RKO (cell line): ENCODE data around the gene CCDC102A.
"Not testable (repeated sequence)": the region's sequence is repeated elsewhere in the genome, so short reads cannot be mapped to it uniquely, and the experiment has no call there.

Experiments
- DNase-seq: peaks from one replicate; pipeline ENCODE4 v3.0.0-alpha.2; 2016; ENCODE audit warnings: low spot score

CCDC102A gene

DNA sequence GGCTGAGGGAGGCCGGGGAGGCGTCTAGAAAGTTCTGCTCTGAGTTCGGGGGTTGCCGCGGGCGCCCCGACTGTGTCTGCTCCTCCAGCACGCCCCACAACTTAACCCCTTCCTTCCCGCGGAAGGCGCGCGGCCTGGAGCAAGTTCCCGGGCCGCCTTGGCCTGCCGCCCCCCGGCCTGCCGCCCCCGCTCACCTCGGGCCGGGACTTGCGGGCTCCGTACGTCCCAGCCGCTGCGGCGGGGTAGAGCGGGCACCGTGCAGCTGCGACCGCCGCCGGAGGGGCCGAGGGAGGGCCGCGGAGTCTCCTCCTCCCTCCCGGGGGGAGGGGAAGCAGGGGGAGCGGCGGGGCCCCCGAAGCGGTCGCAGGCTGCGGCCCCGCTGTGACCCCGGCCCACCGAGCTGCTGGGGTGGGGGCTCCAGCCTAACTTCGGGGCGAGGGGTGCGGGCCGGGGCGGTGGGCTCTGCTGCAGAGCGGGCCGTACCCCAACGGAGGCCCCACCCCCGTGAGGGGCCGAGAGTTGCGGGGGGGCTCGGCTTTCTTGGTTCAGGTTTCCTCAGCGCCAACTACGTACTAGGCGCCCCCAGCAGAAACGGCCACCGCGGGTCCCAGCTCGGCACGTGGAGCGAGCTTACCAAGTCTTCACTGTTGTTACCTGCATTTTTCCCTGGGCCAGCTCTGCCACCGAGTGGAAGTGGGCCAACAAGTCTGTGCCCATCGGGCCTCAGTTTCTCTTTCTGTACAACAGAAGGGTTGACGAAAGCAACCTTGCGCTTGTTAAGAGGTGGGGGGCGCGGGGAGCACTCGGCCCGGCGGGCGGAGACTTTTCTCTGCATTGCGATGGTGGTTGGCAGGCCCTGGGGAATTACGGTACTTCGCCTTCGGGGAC is at the start of gene CCDC102A:
Gene CCDC102A, minus strand, starts transcription at position 266 of the 888 bp plus-strand sequence. CDS start 7,394 bp downstream, outside the sequence.
- no peak for DNase-seq

DNA sequence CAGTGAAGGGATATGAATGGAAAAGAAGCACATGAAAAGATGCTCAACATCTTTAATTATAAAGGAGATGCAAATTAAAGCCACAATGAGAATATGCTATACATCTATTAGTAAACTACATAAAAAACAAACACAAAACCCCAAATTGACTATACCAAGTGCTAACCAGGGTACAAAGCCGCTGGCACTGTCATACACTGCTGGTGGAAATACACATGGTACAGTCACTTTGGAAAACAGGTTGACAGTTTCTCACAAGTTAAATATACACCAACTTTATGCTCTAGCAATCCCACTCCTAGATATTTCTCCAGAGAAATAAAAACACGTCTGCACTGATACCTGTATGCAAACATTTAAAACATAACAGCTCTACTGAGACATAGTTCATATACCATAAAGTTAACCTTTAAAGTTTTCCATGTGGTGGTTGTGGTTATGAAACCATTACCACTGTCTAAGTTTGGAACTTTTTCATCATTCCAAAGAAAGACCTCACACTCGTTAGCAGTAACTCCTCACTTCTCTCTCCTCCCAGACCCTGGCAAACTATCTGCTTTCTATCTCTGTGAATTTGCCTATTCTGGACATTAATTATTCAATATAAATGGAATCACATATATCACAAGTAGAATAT is 48.8 kb upstream of the CCDC102A start:
- no peak for DNase-seq

GRCh38 chr16:57579361-57579665 is 42.9 kb upstream of the CCDC102A start:
- no peak for DNase-seq

DNA sequence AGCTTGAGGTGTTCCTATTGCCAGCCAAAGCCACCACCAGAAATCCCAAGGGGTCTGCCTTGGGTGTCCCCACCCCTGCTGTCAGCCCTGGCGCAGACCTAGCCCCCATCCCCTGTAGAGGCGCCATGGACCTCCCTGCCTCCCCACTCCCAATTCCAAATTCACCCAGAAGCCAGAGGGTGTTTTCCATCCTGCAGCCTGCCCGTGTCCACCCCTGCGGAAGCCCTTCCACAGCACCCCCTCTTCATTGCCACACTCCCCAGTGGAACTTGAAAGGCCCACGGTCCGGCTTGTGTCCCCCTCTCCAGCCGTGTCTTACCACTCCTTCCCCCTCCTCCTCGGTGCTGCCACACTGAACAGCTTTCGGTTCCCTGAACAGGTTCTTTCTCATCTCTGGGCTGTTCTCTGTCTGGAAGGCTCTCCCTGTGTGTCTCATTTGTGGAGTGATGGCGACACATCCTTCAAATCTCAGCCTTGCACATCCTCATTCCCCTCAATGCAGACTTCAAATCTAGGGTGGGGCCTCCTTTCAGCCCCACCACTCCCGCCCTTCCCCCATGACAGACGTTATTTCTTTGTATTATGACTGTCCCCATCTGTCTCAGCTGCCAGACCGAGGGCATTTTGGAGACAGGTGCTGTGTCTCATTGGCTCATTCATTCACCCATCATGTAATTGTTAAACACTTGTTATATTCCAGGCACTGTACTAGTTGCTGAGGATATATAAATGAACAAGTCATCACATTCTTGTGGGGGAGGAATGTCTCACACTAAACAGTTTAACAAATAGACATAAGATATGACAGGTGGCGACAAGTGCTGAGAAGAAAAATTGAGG is 42.4 kb upstream of the CCDC102A start:
- DNase-seq, result no peak

GRCh38 chr16:57577691-57578224 is 41.4 kb upstream of the CCDC102A start:
- no peak for DNase-seq

GRCh38 chr16:57577214-57577613 is 40.8 kb upstream of the CCDC102A start:
- no peak for DNase-seq

GRCh38 chr16:57576429-57576870 is 40.1 kb upstream of the CCDC102A start:
- DNase-seq, result peak; percentile 60

DNA sequence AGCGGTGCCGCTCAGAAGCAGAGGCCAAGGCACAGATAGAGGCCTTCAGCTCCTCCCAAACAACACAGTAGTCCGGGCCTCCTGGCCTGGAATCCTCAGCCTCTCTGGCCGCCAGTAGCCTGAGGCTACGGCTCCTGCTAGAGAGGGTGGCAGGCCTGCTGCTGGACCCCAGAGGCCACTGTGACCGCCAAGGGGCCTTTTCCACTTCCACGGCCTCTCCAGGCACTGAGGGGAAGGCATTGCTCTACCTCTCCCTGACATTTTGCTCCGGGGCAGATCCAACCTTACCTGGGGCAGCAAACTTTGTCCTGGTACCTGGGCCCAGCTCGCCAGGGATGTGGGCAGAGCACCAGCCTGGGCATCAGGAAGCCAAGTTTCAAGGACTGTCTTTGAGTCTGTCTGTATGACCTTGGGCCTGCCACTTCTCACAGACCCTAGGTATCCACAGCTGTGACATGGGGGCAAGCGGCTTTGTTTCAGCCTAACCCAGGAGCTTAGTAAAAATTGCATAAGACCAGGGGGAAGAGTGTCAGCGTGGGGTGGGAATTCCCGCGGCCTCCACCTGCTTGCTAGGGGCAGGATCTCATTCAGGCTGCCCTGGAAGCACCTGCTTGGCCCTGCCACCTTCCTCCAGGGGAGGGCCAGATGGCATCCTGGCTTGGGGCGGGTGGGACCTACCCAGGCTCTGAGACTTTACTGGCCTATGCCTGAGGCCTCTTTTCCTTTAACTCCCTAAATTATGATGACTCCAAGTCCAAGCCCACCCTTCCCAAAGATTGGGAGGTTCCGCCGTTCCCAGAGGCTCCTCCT is 39.3 kb upstream of the CCDC102A start:
- no peak for DNase-seq

DNA sequence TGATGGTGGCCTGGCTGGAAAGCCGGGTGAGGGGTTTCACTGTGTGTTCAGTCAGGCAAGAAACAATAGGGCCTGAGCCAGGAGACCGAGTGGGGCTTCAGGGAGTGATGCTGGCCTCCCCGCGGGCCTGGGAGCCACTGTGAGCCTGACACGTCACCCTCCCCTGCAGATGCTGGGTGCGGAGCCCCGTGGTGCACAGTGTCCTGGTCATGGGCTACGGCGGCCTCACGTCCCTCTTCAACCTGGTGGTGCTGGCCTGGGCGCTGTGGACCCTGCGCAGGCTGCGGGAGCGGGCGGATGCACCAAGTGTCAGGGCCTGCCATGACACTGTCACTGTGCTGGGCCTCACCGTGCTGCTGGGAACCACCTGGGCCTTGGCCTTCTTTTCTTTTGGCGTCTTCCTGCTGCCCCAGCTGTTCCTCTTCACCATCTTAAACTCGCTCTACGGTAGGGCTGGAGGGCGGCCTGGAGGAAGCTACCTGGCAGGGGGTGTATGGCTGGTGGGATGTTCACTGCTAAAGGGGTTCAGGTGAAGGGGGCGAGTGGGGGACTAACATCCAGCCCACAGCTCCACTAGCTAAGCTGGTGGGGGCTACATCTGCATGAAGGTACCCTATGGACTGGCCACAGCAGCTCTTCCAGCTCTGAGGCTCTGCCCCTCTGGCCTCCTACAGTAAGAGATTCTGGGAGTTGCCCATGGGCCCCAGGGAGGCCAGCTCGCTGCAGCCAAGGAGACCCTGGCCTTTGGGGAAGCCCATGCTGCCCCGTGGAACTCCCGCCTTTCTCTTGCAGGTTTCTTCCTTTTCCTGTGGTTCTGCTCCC is 38.5 kb upstream of the CCDC102A start:
- DNase-seq, result no peak

DNA sequence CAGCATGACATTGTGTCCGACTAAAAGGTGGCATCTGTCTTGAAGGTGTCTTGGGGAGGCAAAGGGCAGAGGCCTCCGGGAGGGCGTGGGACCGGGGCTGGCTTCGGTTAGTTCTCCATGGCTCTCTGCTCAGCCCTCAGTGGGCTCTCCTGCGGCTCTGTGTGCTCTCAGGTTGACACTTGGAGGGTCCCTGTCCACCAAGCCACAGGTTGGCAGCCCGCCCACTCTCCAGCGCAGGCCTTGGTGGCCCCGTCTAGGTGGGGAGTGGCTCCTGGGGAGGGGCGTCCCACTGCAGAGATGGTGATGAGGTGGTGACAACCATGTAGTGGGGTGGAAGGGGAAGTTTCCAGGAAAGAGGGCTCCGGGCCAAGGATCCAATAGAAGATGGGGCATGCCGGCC is 37.7 kb upstream of the CCDC102A start:
- no peak for DNase-seq

GRCh38 chr16:57572978-57573728 is 36.8 kb upstream of the CCDC102A start:
- DNase-seq, result no peak

- DNase-seq, result no peak
Observed at GRCh38 chr16:57571098-57571497, 34.7 kb upstream of the CCDC102A start.

- DNase-seq, result no peak
Observed at GRCh38 chr16:57570301-57571070, 34.1 kb upstream of the CCDC102A start.

GRCh38 chr16:57569306-57569946 is 33.1 kb upstream of the CCDC102A start:
- DNase-seq, result no peak

- DNase-seq, result not testable (repeated sequence)
Observed at GRCh38 chr16:57568772-57569171, 32.4 kb upstream of the CCDC102A start.

- no peak for DNase-seq
Observed at GRCh38 chr16:57568173-57568678, 31.9 kb upstream of the CCDC102A start.

DNA sequence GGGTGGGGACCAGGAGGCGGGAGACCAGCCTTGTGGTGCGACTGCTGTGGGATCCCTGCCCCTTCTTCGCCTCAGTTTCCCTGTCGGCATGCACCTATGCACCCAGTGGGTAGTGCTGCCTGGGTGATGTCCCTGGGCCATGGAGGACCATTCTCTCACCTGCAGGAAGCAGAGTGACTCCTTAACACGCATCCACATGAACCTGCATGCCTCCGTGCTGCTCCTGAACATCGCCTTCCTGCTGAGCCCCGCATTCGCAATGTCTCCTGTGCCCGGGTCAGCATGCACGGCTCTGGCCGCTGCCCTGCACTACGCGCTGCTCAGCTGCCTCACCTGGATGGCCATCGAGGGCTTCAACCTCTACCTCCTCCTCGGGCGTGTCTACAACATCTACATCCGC is 31.3 kb upstream of the CCDC102A start:
- no peak for DNase-seq

GRCh38 chr16:57566436-57566835 is 30.1 kb upstream of the CCDC102A start:
- no peak for DNase-seq
